Measurements from ENCODE around the gene SMIM31.

SMIM31 gene

DNA sequence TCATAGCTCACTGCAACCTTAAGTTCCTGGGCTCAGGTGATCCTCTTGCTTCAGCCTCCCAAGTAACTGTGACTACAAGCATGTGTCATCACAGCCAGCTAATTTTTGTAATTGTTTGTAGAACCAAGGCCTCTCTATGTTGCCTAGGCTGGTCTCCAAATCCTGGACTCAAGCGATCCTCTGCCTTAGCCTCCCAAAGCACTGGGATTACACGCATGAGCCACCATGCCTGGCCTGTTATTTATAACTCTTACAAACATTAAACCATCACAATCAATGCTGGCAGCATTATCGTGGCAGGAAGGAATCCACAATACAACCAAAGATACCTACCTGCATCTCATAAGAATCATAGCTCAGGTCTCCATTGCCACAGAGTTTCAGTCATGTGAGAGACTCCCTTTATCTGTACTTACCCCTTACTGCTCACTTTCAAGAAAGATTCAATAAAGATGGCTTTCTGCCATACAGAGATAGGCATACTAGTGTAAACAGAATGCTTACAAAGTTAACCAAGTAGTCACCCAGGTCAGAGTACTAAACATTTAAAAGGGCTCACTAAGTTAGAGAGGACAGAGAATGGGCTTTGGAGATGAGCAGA, 48.5 kb downstream of the SMIM31 start:
- no peak for DNase-seq (ENCODE audit: low read depth)
- no peak overlapping the region for H3K4me3 ChIP-seq (ENCODE audit: low read length)
- TF ChIP-seq, protein P1, sequence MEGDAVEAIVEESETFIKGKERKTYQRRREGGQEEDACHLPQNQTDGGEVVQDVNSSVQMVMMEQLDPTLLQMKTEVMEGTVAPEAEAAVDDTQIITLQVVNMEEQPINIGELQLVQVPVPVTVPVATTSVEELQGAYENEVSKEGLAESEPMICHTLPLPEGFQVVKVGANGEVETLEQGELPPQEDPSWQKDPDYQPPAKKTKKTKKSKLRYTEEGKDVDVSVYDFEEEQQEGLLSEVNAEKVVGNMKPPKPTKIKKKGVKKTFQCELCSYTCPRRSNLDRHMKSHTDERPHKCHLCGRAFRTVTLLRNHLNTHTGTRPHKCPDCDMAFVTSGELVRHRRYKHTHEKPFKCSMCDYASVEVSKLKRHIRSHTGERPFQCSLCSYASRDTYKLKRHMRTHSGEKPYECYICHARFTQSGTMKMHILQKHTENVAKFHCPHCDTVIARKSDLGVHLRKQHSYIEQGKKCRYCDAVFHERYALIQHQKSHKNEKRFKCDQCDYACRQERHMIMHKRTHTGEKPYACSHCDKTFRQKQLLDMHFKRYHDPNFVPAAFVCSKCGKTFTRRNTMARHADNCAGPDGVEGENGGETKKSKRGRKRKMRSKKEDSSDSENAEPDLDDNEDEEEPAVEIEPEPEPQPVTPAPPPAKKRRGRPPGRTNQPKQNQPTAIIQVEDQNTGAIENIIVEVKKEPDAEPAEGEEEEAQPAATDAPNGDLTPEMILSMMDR (conservative IDR thresholded peaks at IDR 0.05; ENCODE audit: low read length): no peak

DNA sequence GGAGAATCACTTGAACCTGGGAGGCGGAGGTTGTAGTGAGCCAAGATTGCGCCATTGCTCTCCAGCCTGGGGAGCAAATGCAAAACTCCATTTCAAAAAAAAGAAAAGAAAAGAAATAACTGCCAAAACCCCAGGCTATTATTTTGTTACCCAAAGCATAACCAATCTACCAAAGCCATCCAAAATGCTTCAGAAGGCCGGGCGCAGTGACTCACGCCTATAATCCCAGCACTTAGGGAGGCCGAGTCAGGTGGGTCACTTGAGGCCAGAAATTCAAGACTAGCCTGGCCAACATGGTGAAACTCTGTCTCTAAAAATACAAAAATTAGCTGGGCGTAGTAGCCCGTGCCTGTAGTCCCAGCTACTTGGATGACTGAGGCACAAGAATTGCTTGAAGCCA, 49.8 kb downstream of the SMIM31 start:
- no peak overlapping the region for H3K4me3 ChIP-seq (ENCODE audit: low read length)
- no peak for DNase-seq (ENCODE audit: low read depth)
- TF ChIP-seq, protein P1 (conservative IDR thresholded peaks at IDR 0.05; ENCODE audit: low read length): no peak

DNA sequence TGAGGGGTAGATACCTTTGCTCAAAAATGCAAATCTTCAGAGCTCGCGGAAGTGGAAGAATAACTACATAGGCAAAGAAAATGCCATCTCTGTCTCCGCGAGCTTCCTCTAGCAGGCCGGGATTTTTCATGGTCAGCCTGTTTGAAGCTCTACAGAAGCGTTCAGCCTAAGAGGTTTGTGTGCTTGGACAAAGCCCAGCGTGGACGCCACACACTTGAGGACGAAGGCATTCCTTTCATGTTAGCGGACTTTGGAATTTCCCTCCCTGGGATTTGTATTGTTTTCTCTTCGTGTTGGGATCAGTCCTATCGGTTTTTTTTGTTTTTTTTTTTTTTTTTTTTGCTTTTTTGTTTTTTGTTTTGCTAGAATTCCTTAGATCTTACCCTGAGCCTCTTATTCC, 53.7 kb downstream of the SMIM31 start:
- no peak overlapping the region for H3K4me3 ChIP-seq (ENCODE audit: low read length)
- TF ChIP-seq, protein P1 (conservative IDR thresholded peaks at IDR 0.05; ENCODE audit: low read length): no peak
- DNase-seq (ENCODE audit: low read depth): no peak

DNA sequence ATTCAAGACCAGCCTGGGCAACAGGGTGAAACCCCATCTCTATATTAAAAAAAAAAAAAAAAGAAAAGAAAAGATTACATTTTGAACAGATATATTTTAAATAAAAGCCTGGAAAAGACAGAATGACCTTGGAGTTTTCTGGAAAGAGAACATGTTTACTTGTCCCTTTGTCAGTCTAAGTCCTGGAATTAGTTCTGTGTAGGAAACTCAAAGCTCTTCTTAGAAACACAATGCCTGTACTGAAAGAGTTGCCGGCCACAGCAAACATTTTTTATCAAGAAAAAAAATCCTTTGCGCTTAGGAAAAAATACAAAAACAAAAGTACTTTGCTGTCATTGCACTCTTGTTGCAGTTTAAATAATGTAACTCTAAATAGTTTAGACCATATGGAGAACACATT, 59.6 kb downstream of the SMIM31 start:
- H3K4me3 ChIP-seq (ENCODE audit: low read length): no peak overlapping the region
- TF ChIP-seq, protein P1 (conservative IDR thresholded peaks at IDR 0.05; ENCODE audit: low read length): no peak
- peak; percentile 3 for DNase-seq (ENCODE audit: low read depth)

DNA sequence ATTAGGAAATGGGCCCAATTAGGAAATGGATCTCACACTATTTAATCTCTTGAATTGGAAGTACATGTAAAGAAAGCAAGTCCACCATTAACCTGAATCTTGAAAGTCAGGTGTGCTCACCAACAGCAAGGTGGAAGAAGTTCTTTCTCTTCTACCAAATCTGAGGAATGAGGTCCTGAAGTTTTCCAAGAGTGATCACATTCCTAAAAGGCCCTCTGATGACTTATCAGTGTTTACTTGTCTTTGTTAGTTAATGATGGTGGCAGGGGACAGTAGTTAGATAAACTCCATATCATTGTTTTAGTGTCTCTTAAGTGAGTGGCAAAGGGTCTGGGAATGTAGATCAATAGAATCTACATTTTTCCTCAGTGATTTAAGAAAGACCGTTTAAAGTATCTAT, 61.8 kb downstream of the SMIM31 start:
- TF ChIP-seq, protein P1 (conservative IDR thresholded peaks at IDR 0.05; ENCODE audit: low read length): no peak
- H3K4me3 ChIP-seq (ENCODE audit: low read length): no peak overlapping the region
- DNase-seq (ENCODE audit: low read depth): no peak

DNA sequence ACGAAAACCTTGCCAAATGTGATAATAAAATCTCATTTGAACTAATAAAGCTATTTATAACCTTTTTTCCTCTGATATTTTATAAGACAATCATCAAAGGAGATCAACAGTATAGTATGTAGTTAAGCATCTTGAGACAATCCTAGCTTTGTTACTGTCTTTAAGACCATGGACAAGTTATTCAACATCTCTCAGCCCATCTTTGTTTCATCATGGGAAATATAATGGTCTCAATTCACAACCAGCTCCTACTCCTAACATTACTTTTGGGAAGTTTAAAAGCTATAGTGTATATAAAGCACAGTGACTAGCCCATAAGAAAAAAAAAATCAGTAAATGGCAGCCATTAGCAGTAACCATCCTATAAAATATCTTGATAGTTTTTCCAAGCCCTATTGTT, 65.4 kb downstream of the SMIM31 start:
- DNase-seq (ENCODE audit: low read depth): no peak
- H3K4me3 ChIP-seq (ENCODE audit: low read length): no peak overlapping the region
- TF ChIP-seq, protein P1 (conservative IDR thresholded peaks at IDR 0.05; ENCODE audit: low read length): no peak

DNA sequence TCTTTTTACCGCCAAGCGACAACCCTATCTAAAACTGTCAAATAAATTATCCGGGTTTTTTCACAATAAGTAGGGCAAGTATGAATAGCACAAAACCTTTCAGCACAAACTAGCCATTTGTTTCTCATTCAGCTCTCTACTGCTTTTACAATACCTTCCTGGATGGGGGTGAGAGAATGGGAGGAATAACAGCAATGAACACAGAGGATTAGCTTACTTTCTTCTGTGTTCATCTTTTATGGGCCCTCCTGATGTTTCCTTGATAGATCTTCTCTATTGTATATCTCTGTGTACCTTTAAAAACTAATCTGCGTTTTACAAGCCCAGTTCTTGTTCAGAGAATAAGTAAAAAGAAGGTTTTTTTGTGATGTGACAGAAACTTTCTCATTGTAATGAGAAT, 67.8 kb downstream of the SMIM31 start:
- TF ChIP-seq, protein P1 (conservative IDR thresholded peaks at IDR 0.05; ENCODE audit: low read length): no peak
- no peak for DNase-seq (ENCODE audit: low read depth)

More for the DNA sequence above, 67.8 kb downstream of the SMIM31 start:
- no peak overlapping the region for H3K4me3 ChIP-seq (ENCODE audit: low read length)

Measured in AG10803 (cell line).